Vagina (tissue), 2 donors: Measurements from ENCODE around the gene TMED4. TPM values are rescaled to one million over a fixed set of nuclear protein-coding genes. Genes with fewer than 3 reads are reported as not detected.

Experiments
- DNase-seq, 2 donors: peaks; one replicate each; pipeline ENCODE4 v3.0.0-alpha.2; 2017; ENCODE audit errors: extremely low spot score in 2 of 2
- H3K27ac ChIP-seq: fragments of 200-600 bp; sonication (generic); one replicate; pipeline ENCODE4 v1.5.1; 2019
- H3K27me3 ChIP-seq: fragments of 200-600 bp; sonication (generic); one replicate; pipeline ENCODE4 v1.5.1; 2019
- H3K36me3 ChIP-seq, 2 donors: fragments of 200-600 bp; sonication (generic); one replicate each; pipeline ENCODE4 v1.5.1; 2017 to 2019
- H3K4me1 ChIP-seq: fragments of 200-600 bp; sonication (generic); one replicate; pipeline ENCODE4 v1.5.1; 2019
- H3K4me3 ChIP-seq, 2 donors: fragments of 200-600 bp; sonication (generic); 1 replicate in 1 of 2; 2 replicates in 1 of 2; pipeline ENCODE4 v1.5.1; 2016 to 2019
- H3K9me3 ChIP-seq: fragments of 200-600 bp; sonication (generic); one replicate; pipeline ENCODE4 v1.5.1; 2019
- CTCF ChIP-seq, 3 experiments: fragments of 450-650 bp in 2 of 3; fragments of 200-600 bp in 1 of 3; sonication (generic) in 1 of 3; IDR thresholded peaks; one replicate each; pipeline ENCODE4 v1.5.1; 2017 to 2019; ENCODE audit warnings: antibody characterized with exemption in 3 of 3, mild to moderate bottlenecking in 2 of 3, moderate library complexity in 2 of 3
- POLR2A ChIP-seq, 2 donors: fragments of 450-650 bp; IDR thresholded peaks; one replicate each; pipeline ENCODE4 v1.6.1; 2017; ENCODE audit warnings: antibody characterized with exemption in 2 of 2, mild to moderate bottlenecking in 2 of 2, moderate library complexity in 2 of 2
- POLR2AphosphoS5 ChIP-seq, 2 donors: sonication (generic); formaldehyde crosslinking; IDR thresholded peaks; one replicate each; pipeline ENCODE4 v1.9.0; 2017; ENCODE audit warnings: antibody characterized with exemption in 2 of 2, mild to moderate bottlenecking in 2 of 2, low read depth in 1 of 2; ENCODE audit not compliant: insufficient read depth in 1 of 2
- intact Hi-C: fragments of 100-400 bp; cut with DNase I; formaldehyde crosslinking; loops from one replicate; pipeline ENCODE4 v1.15.1; 2023
- total RNA-seq: library from RNA; depleted of rRNA; stranded (reverse); fragments of >200 nt; gene quantifications from one replicate; pipeline ENCODE4 v1.2.3, GENCODE V29; 2016

The TMED4 gene
- total RNA-seq, 1 donor from 2014 or later, result 102 TPM

- no peak for TF ChIP-seq POLR2AphosphoS5 (IDR thresholded peaks at IDR 0.05; ENCODE audit: insufficient read depth in 1 of 2, low read depth in 1 of 2)
- TF ChIP-seq POLR2A (IDR thresholded peaks at IDR 0.05), result no peak
- no peak for TF ChIP-seq CTCF (IDR thresholded peaks at IDR 0.05)
- H3K9me3 ChIP-seq, result no peaks in the 10 kb centered on the region
- intact Hi-C loops, result loop anchor here (10.0 kb wide), 1 partner anchor 410 kb away; no protein-coding TSS in a partner anchor
- H3K36me3 ChIP-seq, result peaks cover 0 to 52% of the 10 kb centered on the region in 2 donors
- H3K4me1 ChIP-seq, result peaks cover 37% of the 10 kb centered on the region
- no peak overlapping the region for H3K27ac ChIP-seq
- H3K4me3 ChIP-seq, result no peak overlapping the region
- DNase-seq, result no peak
- no peaks in the 10 kb centered on the region for H3K27me3 ChIP-seq
These were observed 7.0 kb downstream of the TMED4 start for GRCh38 chr7:44575054-44575453.

- Histone ChIP-seq H3K27me3 (no peaks in the 10 kb centered on the region), H3K4me3 (peak overlapping the region; percentile 86 to 99), H3K27ac (peak overlapping the region; percentile 87), H3K4me1 (peaks cover 35% of the 10 kb centered on the region), H3K9me3 (no peaks in the 10 kb centered on the region), H3K36me3 (peaks cover 0 to 54% of the 10 kb centered on the region in 2 donors)
- intact Hi-C loops, result loop anchor here (10.0 kb wide), 1 partner anchor 410 kb away; no protein-coding TSS in a partner anchor
- no peak for TF ChIP-seq POLR2A (IDR thresholded peaks at IDR 0.05)
- peak in 1 of 2 donors; percentile 6 for TF ChIP-seq POLR2AphosphoS5 (IDR thresholded peaks at IDR 0.05; ENCODE audit: insufficient read depth in 1 of 2, low read depth in 1 of 2)
- DNase-seq, result no peak
These were observed 7.7 kb downstream of the TMED4 start for GRCh38 chr7:44574287-44574872.

- H3K9me3 ChIP-seq, result no peaks in the 10 kb centered on the region
- H3K4me1 ChIP-seq, result peaks cover 35% of the 10 kb centered on the region
- no peaks in the 10 kb centered on the region for H3K27me3 ChIP-seq
- DNase-seq, result peak in 1 of 2 donors; percentile 91
- H3K27ac ChIP-seq, result peak within 1 kb of the TSS; percentile 87
- H3K36me3 ChIP-seq, result peaks cover 0 to 56% of the 10 kb centered on the region in 2 donors
- peak within 1 kb of the TSS; percentile 86 to 99 for H3K4me3 ChIP-seq
- intact Hi-C loops, result loop anchor here (10.0 kb wide), 1 partner anchor 411 kb away; no protein-coding TSS in a partner anchor
- TF ChIP-seq POLR2AphosphoS5 (IDR thresholded peaks at IDR 0.05; ENCODE audit: insufficient read depth in 1 of 2, low read depth in 1 of 2) (peak; percentile 98 to 99), POLR2A (IDR thresholded peaks at IDR 0.05) (peak in 1 of 2 donors; percentile 55), CTCF (IDR thresholded peaks at IDR 0.05) (no peak)
These were observed 8.4 kb downstream of the TMED4 start, which contains the start of gene DDX56 for GRCh38 chr7:44573464-44574286. Gene DDX56 (minus strand): TSS chr7:44573908. CDS start chr7:44573895, 13 bp downstream.

GRCh38 chr7:44572771-44573170 lies 9.3 kb downstream of the TMED4 start:
- intact Hi-C loops, result loop anchor here (10.0 kb wide), 1 partner anchor 412 kb away; no protein-coding TSS in a partner anchor
- Histone ChIP-seq H3K4me1 (peaks cover 35% of the 10 kb centered on the region), H3K27me3 (no peaks in the 10 kb centered on the region), H3K9me3 (no peaks in the 10 kb centered on the region), H3K36me3 (peaks cover 0 to 57% of the 10 kb centered on the region in 2 donors), H3K27ac (no peak overlapping the region), H3K4me3 (peak overlapping the region; percentile 86 to 99)
- DNase-seq, result no peak
- TF ChIP-seq POLR2AphosphoS5 (IDR thresholded peaks at IDR 0.05; ENCODE audit: insufficient read depth in 1 of 2, low read depth in 1 of 2) (no peak), POLR2A (IDR thresholded peaks at IDR 0.05) (no peak), CTCF (IDR thresholded peaks at IDR 0.05) (no peak)

GRCh38 chr7:44569959-44570358 lies 12.1 kb downstream of the TMED4 start:
- peaks cover 0 to 64% of the 10 kb centered on the region in 2 donors for H3K36me3 ChIP-seq
- intact Hi-C loops, result loop anchor here (10.0 kb wide), 1 partner anchor 415 kb away; no protein-coding TSS in a partner anchor
- peaks cover 32% of the 10 kb centered on the region for H3K4me1 ChIP-seq
- TF ChIP-seq CTCF (IDR thresholded peaks at IDR 0.05) (no peak), POLR2A (IDR thresholded peaks at IDR 0.05) (no peak), POLR2AphosphoS5 (IDR thresholded peaks at IDR 0.05; ENCODE audit: insufficient read depth in 1 of 2, low read depth in 1 of 2) (no peak)
- no peak overlapping the region for H3K27ac ChIP-seq
- peak in 1 of 2 donors; percentile 52 for DNase-seq
- H3K9me3 ChIP-seq, result no peaks in the 10 kb centered on the region
- no peaks in the 10 kb centered on the region for H3K27me3 ChIP-seq
- H3K4me3 ChIP-seq, result no peak overlapping the region
